CD4-positive, CD25-positive, alpha-beta regulatory T cell (primary cell): ENCODE measurements around the gene ZNRF4. TPM values are rescaled to one million over a fixed set of nuclear protein-coding genes. Genes with fewer than 3 reads are reported as not detected.
"Not testable (repeated sequence)": the region's sequence is repeated elsewhere in the genome, so short reads cannot be mapped to it uniquely, and the experiment has no call there.

Experiments
- ATAC-seq, 2 donors: fragments of 150-1000 bp; cut with Tn5 transposase; one replicate each; pipeline ENCODE4 v1.10.0; 2021; ENCODE audit warnings: low read depth in 2 of 2, moderate number of reproducible peaks in 2 of 2, moderate library complexity in 1 of 2
- DNase-seq, 3 donors: peaks; one replicate each; pipeline versions ENCODE4 v3.0.0 to v3.0.0-alpha.2; 2012 to 2022; ENCODE audit warnings: mixed read lengths in 1 of 3
- H3K27ac ChIP-seq: one replicate; pipeline ENCODE4 v1.7.0; 2013; ENCODE audit warnings: mild to moderate bottlenecking, low read length; ENCODE audit not compliant: insufficient read depth, poor library complexity, severe bottlenecking
- H3K27me3 ChIP-seq: one replicate; pipeline ENCODE4 v1.7.0; 2013; ENCODE audit warnings: low read length; ENCODE audit not compliant: control insufficient read depth, insufficient read depth
- H3K36me3 ChIP-seq: one replicate; pipeline ENCODE4 v1.7.0; 2013; ENCODE audit warnings: mild to moderate bottlenecking, low read length, moderate library complexity; ENCODE audit not compliant: control insufficient read depth, insufficient read depth
- H3K4me1 ChIP-seq: 2 replicates; pipeline ENCODE4 v1.7.0; 2013; ENCODE audit warnings: mild to moderate bottlenecking, low read length; ENCODE audit not compliant: insufficient read depth, control insufficient read depth, poor library complexity, severe bottlenecking
- H3K4me3 ChIP-seq: one replicate; pipeline ENCODE4 v1.7.0; 2013; ENCODE audit warnings: low read depth, mild to moderate bottlenecking, low read length, moderate library complexity
- H3K9me3 ChIP-seq, 2 experiments: 1 replicate in 1 of 2; 2 replicates in 1 of 2; pipeline ENCODE4 v1.7.0; 2013; ENCODE audit warnings: low read length in 2 of 2, mild to moderate bottlenecking in 1 of 2, moderate library complexity in 1 of 2; ENCODE audit not compliant: control insufficient read depth in 2 of 2
- H3K27ac Mint-ChIP-seq, 3 donors: one replicate each; pipeline ENCODE4 v1.8.0; 2020 to 2022; ENCODE audit warnings: mild to moderate bottlenecking in 3 of 3, mixed read lengths in 3 of 3, moderate library complexity in 2 of 3
- H3K27me3 Mint-ChIP-seq: one replicate; pipeline ENCODE4 v1.8.0; 2022; ENCODE audit warnings: mild to moderate bottlenecking, mixed read lengths
- H3K36me3 Mint-ChIP-seq: one replicate; pipeline ENCODE4 v1.8.0; 2020; ENCODE audit warnings: mixed read lengths
- H3K4me1 Mint-ChIP-seq, 4 donors: one replicate each; pipeline ENCODE4 v1.8.0; 2020 to 2022; ENCODE audit warnings: mixed read lengths in 4 of 4, mild to moderate bottlenecking in 1 of 4
- H3K4me3 Mint-ChIP-seq, 4 donors: one replicate each; pipeline ENCODE4 v1.8.0; 2020 to 2022; ENCODE audit warnings: mild to moderate bottlenecking in 4 of 4, mixed read lengths in 4 of 4, moderate library complexity in 3 of 4
- H3K9me3 Mint-ChIP-seq, 7 donors: one replicate each; pipeline ENCODE4 v1.8.0; 2020 to 2022; ENCODE audit warnings: mixed read lengths in 7 of 7, mild to moderate bottlenecking in 3 of 7, moderate library complexity in 2 of 7
- polyA plus RNA-seq, 4 donors: library from polyadenylated mRNA; unstranded; fragments of 300-500 nt; fragmentation: Illumina TruSeq; gene quantifications; one replicate each; pipeline ENCODE4 v1.2.3, GENCODE V29; 2021
- total RNA-seq: library from RNA; stranded (reverse); gene quantifications from one replicate; pipeline ENCODE4 v1.2.3, GENCODE V29; 2022

The ZNRF4 gene
- total and polyA plus RNA-seq, 5 donors from 2014 or later: not detected

GRCh38 chr19:5435642-5436017 lies 19.6 kb upstream of the ZNRF4 start:
- Histone ChIP-seq H3K27me3 (no peaks in the 10 kb centered on the region), H3K9me3 (peaks cover 0 to 3% of the 10 kb centered on the region in 2 experiments), H3K27ac (no peak overlapping the region), H3K4me1 (no peaks in the 10 kb centered on the region), H3K36me3 (no peaks in the 10 kb centered on the region), H3K4me3 (no peak overlapping the region)
- peaks cover 0 to 3% (median 0%) of the 10 kb centered on the region in 7 donors for H3K9me3 Mint-ChIP-seq
- H3K4me3 Mint-ChIP-seq: no peak overlapping the region
- no peak for DNase-seq
- H3K36me3 Mint-ChIP-seq: no peaks in the 10 kb centered on the region
- H3K27ac Mint-ChIP-seq: no peak overlapping the region
- ATAC-seq: no peak
- H3K4me1 Mint-ChIP-seq: peaks cover 0 to 3% (median 0%) of the 10 kb centered on the region in 4 donors
- no peaks in the 10 kb centered on the region for H3K27me3 Mint-ChIP-seq

DNA sequence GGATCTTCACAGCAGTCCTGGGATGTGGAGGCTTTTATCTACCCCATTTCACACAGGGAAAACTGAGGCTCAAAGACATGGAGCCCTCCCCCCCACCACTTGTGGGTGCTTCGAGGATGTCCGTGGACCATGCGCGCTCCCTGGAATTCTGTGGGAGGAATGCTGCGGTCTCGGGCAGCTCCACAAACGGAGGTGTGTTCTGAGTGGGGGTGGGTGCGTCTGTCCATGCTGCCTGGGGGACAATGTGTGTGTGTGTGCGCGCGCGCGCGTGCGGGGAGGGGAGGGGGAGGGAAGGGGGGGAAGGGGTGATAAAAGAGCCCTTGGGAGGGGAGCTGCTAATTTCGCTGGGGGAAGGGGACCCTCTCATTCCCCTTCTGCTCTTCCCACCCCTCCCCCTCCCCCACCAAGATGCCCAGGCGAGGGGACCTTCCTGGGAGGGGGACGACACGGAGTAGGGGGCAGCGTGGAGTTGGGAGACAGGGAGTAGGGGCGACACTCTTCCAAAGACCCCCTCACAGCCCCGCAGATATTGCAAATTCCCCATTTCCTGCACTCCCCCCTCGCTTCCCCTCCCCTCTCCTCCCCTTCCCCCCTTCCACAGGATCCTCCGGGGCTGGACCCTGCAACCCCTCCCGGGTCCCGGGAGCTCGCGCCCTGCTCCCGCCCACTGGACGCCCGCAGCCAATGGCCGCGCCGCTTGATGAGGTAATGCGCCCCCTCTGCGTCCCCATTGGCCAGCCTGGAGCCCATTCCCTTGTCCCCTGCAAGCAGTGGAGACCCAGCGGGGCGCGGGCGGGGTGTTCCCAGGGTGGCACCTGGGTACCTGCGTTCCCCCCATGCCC lies 18.9 kb upstream of the ZNRF4 start:
- no peak overlapping the region for H3K27ac Mint-ChIP-seq
- peaks cover 4% of the 10 kb centered on the region for H3K27me3 Mint-ChIP-seq
- no peak for DNase-seq
- H3K36me3 ChIP-seq: no peaks in the 10 kb centered on the region
- no peaks in the 10 kb centered on the region for H3K4me1 ChIP-seq
- H3K9me3 Mint-ChIP-seq: peaks cover 0 to 5% (median 0%) of the 10 kb centered on the region in 7 donors
- no peak overlapping the region for H3K4me3 ChIP-seq
- no peak overlapping the region for H3K4me3 Mint-ChIP-seq
- peaks cover 0 to 3% of the 10 kb centered on the region in 2 experiments for H3K9me3 ChIP-seq
- H3K36me3 Mint-ChIP-seq: no peaks in the 10 kb centered on the region
- no peak overlapping the region for H3K27ac ChIP-seq
- H3K27me3 ChIP-seq: no peaks in the 10 kb centered on the region
- peaks cover 0 to 3% (median 0%) of the 10 kb centered on the region in 4 donors for H3K4me1 Mint-ChIP-seq
- no peak for ATAC-seq

GRCh38 chr19:5436948-5437306 lies 18.3 kb upstream of the ZNRF4 start:
- Histone ChIP-seq H3K27ac (no peak overlapping the region), H3K9me3 (peaks cover 0 to 3% of the 10 kb centered on the region in 2 experiments), H3K4me1 (no peaks in the 10 kb centered on the region), H3K4me3 (no peak overlapping the region), H3K36me3 (no peaks in the 10 kb centered on the region), H3K27me3 (no peaks in the 10 kb centered on the region)
- Mint-ChIP-seq H3K4me1 (peaks cover 0 to 3% (median 0%) of the 10 kb centered on the region in 4 donors), H3K27ac (no peak overlapping the region), H3K36me3 (no peaks in the 10 kb centered on the region), H3K4me3 (no peak overlapping the region), H3K9me3 (peaks cover 0 to 5% (median 0%) of the 10 kb centered on the region in 7 donors), H3K27me3 (peaks cover 4% of the 10 kb centered on the region)
- ATAC-seq (no peak), DNase-seq (no peak)

DNA sequence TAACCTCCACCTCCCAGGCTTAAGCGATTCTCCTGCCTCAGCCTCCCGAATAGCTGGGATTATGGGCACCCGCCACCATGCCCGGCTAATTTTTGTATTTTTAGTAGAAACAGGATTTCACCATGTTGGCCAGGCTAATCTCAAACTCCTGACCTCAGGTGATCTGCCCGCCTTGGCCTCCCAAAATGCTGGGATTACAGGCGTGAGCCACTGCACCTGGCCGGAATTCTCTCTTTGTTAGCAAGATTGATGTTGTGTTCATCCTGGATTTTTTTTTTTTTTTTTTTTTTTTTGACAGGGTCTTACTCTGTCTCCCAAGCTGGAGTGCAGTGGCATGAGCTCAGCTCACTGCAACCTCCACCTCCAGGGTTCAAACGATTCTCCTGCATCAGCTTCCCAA lies 16.5 kb upstream of the ZNRF4 start:
- not testable (repeated sequence) for DNase-seq, H3K27me3 Mint-ChIP-seq, H3K27ac Mint-ChIP-seq, H3K9me3 Mint-ChIP-seq, H3K4me1 Mint-ChIP-seq, H3K4me3 ChIP-seq, H3K36me3 ChIP-seq, ATAC-seq, H3K4me1 ChIP-seq, H3K27ac ChIP-seq, H3K36me3 Mint-ChIP-seq, H3K27me3 ChIP-seq, H3K9me3 ChIP-seq, H3K4me3 Mint-ChIP-seq

GRCh38 chr19:5439452-5439851 lies 15.8 kb upstream of the ZNRF4 start:
- no peak overlapping the region for H3K4me3 ChIP-seq
- peaks cover 0 to 3% (median 0%) of the 10 kb centered on the region in 7 donors for H3K9me3 Mint-ChIP-seq
- DNase-seq (no peak), ATAC-seq (no peak)
- H3K4me3 Mint-ChIP-seq: no peak overlapping the region
- no peak overlapping the region for H3K27ac ChIP-seq
- H3K4me1 Mint-ChIP-seq: peaks cover 0 to 3% (median 0%) of the 10 kb centered on the region in 4 donors
- no peaks in the 10 kb centered on the region for H3K36me3 Mint-ChIP-seq
- no peaks in the 10 kb centered on the region for H3K27me3 ChIP-seq
- H3K27me3 Mint-ChIP-seq: peaks cover 4% of the 10 kb centered on the region
- no peak overlapping the region for H3K27ac Mint-ChIP-seq
- no peaks in the 10 kb centered on the region for H3K4me1 ChIP-seq
- peaks cover 0 to 3% of the 10 kb centered on the region in 2 experiments for H3K9me3 ChIP-seq
- no peaks in the 10 kb centered on the region for H3K36me3 ChIP-seq

DNA sequence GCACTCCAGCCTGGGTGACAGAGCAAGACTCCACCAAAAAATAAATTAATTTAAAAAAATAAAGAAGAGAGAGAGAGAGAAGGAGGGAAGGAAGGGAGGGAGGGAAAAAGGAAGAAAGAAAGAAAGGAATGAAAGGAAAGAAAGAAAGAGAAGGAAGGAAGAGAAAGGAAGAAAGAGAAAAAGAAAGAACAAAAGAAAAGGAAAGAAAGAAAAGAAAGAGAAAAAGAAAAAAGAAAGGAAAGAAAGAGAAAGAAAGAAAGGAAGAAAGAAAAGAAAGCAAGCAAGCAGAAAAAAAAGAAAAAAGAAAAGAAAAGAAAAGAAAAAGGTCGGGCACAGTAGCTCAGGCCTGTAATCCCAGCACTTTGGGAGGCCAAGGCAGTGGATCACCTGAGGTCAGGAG lies 14.9 kb upstream of the ZNRF4 start:
- no peak overlapping the region for H3K4me3 ChIP-seq
- H3K27me3 Mint-ChIP-seq: peaks cover 4% of the 10 kb centered on the region
- no peak overlapping the region for H3K27ac Mint-ChIP-seq
- no peak overlapping the region for H3K27ac ChIP-seq
- ATAC-seq: no peak
- peaks cover 0 to 3% (median 0%) of the 10 kb centered on the region in 4 donors for H3K4me1 Mint-ChIP-seq
- H3K4me1 ChIP-seq: no peaks in the 10 kb centered on the region
- DNase-seq: no peak
- peaks cover 0 to 3% (median 0%) of the 10 kb centered on the region in 7 donors for H3K9me3 Mint-ChIP-seq
- H3K36me3 Mint-ChIP-seq: no peaks in the 10 kb centered on the region
- peaks cover 0 to 3% of the 10 kb centered on the region in 2 experiments for H3K9me3 ChIP-seq
- H3K27me3 ChIP-seq: no peaks in the 10 kb centered on the region
- H3K36me3 ChIP-seq: no peaks in the 10 kb centered on the region
- no peak overlapping the region for H3K4me3 Mint-ChIP-seq

DNA sequence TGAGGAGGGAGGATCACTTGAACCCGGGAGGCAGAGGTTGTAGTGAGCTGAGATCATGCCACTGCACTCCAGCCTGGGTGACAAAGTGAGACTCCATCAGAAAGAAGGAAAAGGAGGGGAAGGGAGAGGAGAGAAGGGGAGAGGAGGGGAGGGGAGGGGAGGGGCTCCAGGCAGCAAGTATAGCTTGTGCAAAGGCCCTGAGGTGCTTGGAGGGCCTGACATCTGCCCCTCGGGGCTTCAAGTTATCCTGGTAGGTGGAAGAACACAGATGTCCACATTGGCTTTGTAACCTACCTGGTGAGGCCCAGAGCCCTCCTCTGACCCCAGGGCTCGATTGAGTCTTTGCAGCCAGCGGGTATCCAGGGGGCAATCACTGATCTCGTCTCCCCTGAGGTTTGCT lies 11.5 kb upstream of the ZNRF4 start:
- Histone ChIP-seq H3K27me3 (no peaks in the 10 kb centered on the region), H3K27ac (no peak overlapping the region), H3K4me3 (no peak overlapping the region), H3K4me1 (no peaks in the 10 kb centered on the region), H3K9me3 (peaks cover 0 to 3% of the 10 kb centered on the region in 2 experiments), H3K36me3 (no peaks in the 10 kb centered on the region)
- no peak overlapping the region for H3K27ac Mint-ChIP-seq
- H3K36me3 Mint-ChIP-seq: no peaks in the 10 kb centered on the region
- H3K4me1 Mint-ChIP-seq: no peaks in the 10 kb centered on the region
- no peak overlapping the region for H3K4me3 Mint-ChIP-seq
- peaks cover 19% of the 10 kb centered on the region for H3K27me3 Mint-ChIP-seq
- peaks cover 0 to 3% (median 0%) of the 10 kb centered on the region in 7 donors for H3K9me3 Mint-ChIP-seq
- DNase-seq (no peak), ATAC-seq (no peak)

- no peaks in the 10 kb centered on the region for H3K27me3 ChIP-seq
These were observed 10.8 kb upstream of the ZNRF4 start for GRCh38 chr19:5444431-5444830.

More at GRCh38 chr19:5444431-5444830, 10.8 kb upstream of the ZNRF4 start:
- Mint-ChIP-seq H3K27ac (no peak overlapping the region), H3K36me3 (no peaks in the 10 kb centered on the region), H3K27me3 (peaks cover 19% of the 10 kb centered on the region), H3K4me3 (no peak overlapping the region), H3K9me3 (peaks cover 0 to 4% (median 0%) of the 10 kb centered on the region in 7 donors), H3K4me1 (no peaks in the 10 kb centered on the region)
- ATAC-seq: no peak
- DNase-seq: no peak
- peaks cover 0 to 3% of the 10 kb centered on the region in 2 experiments for H3K9me3 ChIP-seq
- no peak overlapping the region for H3K4me3 ChIP-seq
- no peaks in the 10 kb centered on the region for H3K4me1 ChIP-seq
- no peak overlapping the region for H3K27ac ChIP-seq
- H3K36me3 ChIP-seq: no peaks in the 10 kb centered on the region
